GM12801 (cell line): ENCODE data around the gene LYPD4.

Experiments
- TF ChIP-seq, protein P1 (sequence below): IDR thresholded peaks from one replicate; pipeline ENCODE4 v1.5.1; 2011; ENCODE audit warnings: control low read depth; ENCODE audit not compliant: insufficient read length; ENCODE audit errors: extremely low read depth

Gene LYPD4

GRCh38 chr19:41801792-41802211, 42.7 kb downstream of the LYPD4 start:
- TF ChIP-seq, protein P1, sequence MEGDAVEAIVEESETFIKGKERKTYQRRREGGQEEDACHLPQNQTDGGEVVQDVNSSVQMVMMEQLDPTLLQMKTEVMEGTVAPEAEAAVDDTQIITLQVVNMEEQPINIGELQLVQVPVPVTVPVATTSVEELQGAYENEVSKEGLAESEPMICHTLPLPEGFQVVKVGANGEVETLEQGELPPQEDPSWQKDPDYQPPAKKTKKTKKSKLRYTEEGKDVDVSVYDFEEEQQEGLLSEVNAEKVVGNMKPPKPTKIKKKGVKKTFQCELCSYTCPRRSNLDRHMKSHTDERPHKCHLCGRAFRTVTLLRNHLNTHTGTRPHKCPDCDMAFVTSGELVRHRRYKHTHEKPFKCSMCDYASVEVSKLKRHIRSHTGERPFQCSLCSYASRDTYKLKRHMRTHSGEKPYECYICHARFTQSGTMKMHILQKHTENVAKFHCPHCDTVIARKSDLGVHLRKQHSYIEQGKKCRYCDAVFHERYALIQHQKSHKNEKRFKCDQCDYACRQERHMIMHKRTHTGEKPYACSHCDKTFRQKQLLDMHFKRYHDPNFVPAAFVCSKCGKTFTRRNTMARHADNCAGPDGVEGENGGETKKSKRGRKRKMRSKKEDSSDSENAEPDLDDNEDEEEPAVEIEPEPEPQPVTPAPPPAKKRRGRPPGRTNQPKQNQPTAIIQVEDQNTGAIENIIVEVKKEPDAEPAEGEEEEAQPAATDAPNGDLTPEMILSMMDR: no peak

DNA sequence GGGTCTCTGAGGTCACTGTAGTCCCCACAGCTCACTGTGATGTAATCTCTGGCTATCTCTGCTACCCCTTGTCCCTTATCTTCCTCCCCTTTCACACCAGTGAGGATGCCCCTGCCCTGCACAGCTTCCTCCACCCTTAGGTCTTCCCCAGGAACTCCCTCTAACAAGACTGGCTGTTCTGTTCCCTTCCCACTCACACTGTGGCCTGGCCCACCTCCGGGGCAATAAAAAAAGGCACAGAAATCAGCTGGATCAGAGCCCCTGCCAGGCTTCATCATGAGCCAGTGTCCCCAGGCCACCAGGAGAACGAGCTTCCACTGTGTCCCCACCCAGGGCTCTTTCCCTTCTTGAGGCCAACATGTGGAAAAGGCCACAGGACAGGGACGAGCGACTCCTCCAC, 43.5 kb downstream of the LYPD4 start:
- TF ChIP-seq, protein P1: no peak

DNA sequence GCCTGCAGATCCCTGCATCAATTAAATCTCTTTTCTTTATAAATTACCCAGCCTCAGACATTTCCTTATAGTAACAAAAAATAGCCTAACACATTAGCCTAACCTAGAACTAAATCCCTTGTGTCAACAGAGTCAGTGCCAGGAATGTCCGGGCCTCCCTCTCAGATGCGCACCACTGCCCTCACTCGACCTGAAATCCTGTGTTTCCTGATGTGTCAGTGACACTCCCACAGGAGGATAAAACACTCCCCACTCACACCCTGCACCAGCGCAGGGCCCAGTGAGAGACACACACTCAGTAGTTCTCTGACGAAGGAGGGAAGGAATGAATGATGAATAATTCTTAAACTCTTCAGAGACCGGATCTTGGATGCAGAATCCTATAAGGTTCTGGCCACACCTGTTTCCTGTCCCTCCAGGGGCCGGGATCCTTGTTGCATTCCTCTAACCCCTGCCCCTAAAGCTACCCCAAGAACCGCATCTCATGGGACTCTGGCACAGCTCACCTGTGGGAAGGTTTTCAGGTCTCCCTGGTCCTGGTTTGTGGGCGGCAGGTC, 45.0 kb downstream of the LYPD4 start:
- TF ChIP-seq, protein P1: no peak

DNA sequence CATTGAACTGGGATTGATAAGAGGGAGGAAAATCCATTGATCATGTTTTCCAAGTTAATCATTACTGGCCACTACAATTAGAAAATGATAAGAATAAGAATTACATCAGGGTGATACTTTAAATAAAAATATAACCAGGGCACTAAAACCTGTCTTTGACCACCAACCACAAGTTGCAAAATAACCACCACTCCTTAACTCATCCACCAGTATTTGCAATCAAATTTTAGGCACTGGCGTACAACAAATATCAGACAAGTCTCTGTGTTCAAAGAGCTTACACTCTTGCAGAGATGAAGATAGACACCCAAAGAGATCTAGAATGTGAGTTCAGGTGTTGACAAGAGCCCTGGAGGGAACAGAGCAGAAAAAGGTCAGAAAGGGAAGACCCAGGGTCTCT, 47.6 kb downstream of the LYPD4 start:
- TF ChIP-seq, protein P1: no peak

DNA sequence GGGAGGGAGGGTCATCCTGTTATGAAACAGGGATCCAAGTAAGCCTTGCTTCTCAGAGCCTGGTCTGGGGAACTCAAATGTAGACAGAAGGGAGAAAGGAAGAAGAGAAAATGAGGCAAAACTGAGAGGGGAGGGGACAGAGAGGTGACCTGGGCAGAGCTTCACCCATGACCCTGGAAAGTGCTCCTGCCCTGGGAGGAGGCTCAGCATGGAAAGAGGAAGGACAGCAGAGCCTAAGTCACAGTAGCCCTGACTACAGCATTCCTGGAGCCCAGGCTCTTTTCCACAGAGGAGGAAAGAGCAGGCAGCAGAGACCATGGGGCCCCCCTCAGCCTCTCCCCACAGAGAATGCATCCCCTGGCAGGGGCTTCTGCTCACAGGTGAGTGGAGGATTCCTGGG, 48.1 kb downstream of the LYPD4 start, which contains the start of gene CEACAM3:
Gene CEACAM3, plus strand, starts transcription at position 226 of the 400 bp plus-strand sequence. Its CDS starts 91 bp downstream, at position 317.
- TF ChIP-seq, protein P1: no peak

- TF ChIP-seq, protein P1: no peak
These were observed 49.4 kb downstream of the LYPD4 start for GRCh38 chr19:41795031-41795461.

GRCh38 chr19:41793414-41793727, 51.1 kb downstream of the LYPD4 start:
- TF ChIP-seq, protein P1: no peak
